HG03520 (cell line): Measurements from ENCODE around the gene CYTH4.

Experiments used
- ATAC-seq: cut with Tn5 transposase; IDR thresholded peaks from one replicate; pipeline ENCODE4 v1.9.1; 2021; ENCODE audit warnings: mild to moderate bottlenecking, moderate library complexity; ENCODE audit not compliant: unreplicated experiment

Gene CYTH4

GRCh38 chr22:37269936-37270678 lies 12.2 kb upstream of the CYTH4 start:
- ATAC-seq = no peak

- ATAC-seq = no peak
These were observed 11.2 kb upstream of the CYTH4 start for GRCh38 chr22:37270928-37271650.

GRCh38 chr22:37273126-37273845 lies 9.0 kb upstream of the CYTH4 start:
- ATAC-seq = no peak

GRCh38 chr22:37273846-37274225 lies 8.5 kb upstream of the CYTH4 start:
- no peak for ATAC-seq

GRCh38 chr22:37274380-37274862 lies 7.9 kb upstream of the CYTH4 start:
- no peak for ATAC-seq

- ATAC-seq = no peak
These were observed 7.2 kb upstream of the CYTH4 start for GRCh38 chr22:37275134-37275533.

- no peak for ATAC-seq
These were observed 6.7 kb upstream of the CYTH4 start for GRCh38 chr22:37275622-37276021.

- no peak for ATAC-seq
These were observed 5.5 kb upstream of the CYTH4 start for GRCh38 chr22:37276776-37277175.

GRCh38 chr22:37277384-37277783 lies 4.9 kb upstream of the CYTH4 start:
- no peak for ATAC-seq

- ATAC-seq = no peak
These were observed 4.0 kb upstream of the CYTH4 start for GRCh38 chr22:37278261-37278660.

GRCh38 chr22:37279331-37280181 lies 2.8 kb upstream of the CYTH4 start:
- no peak for ATAC-seq

- no peak for ATAC-seq
These were observed 1.6 kb upstream of the CYTH4 start for GRCh38 chr22:37280718-37281117.

- ATAC-seq = no peak
These were observed 1.1 kb upstream of the CYTH4 start for GRCh38 chr22:37281195-37281594.

GRCh38 chr22:37281646-37282384 lies 493 bp upstream of the CYTH4 start:
- ATAC-seq = no peak

GRCh38 chr22:37283393-37283937 lies 1.2 kb downstream of the CYTH4 start:
- ATAC-seq = no peak

GRCh38 chr22:37284126-37284804 lies 2.0 kb downstream of the CYTH4 start:
- no peak for ATAC-seq

- ATAC-seq = no peak
These were observed 2.6 kb downstream of the CYTH4 start for GRCh38 chr22:37284805-37285355.

GRCh38 chr22:37285937-37286336 lies 3.6 kb downstream of the CYTH4 start:
- ATAC-seq = no peak

GRCh38 chr22:37287550-37287951 lies 5.2 kb downstream of the CYTH4 start:
- ATAC-seq = no peak
